GM12864 (cell line): Measurements from ENCODE around the gene PRPF8.

ENCODE experiments used
- DNase-seq: peaks from one replicate; pipeline ENCODE4 v3.0.0-alpha.2; 2011; ENCODE audit warnings: low read depth
- H3K4me3 ChIP-seq: 2 replicates; pipeline ENCODE4 v1.5.1; 2011; ENCODE audit warnings: mild to moderate bottlenecking, low read depth, low read length, control low read depth
- TF ChIP-seq, protein P1 (sequence below): IDR thresholded peaks from 2 replicates; pipeline ENCODE4 v1.5.1; 2011; ENCODE audit warnings: low read depth, mild to moderate bottlenecking, moderate library complexity, low read length, control low read depth, inconsistent platforms; ENCODE audit errors: missing control alignments

PRPF8 gene

GRCh38 chr17:1620486-1620885, 64.2 kb downstream of the PRPF8 start:
- no peak overlapping the region for H3K4me3 ChIP-seq
- TF ChIP-seq, protein P1, sequence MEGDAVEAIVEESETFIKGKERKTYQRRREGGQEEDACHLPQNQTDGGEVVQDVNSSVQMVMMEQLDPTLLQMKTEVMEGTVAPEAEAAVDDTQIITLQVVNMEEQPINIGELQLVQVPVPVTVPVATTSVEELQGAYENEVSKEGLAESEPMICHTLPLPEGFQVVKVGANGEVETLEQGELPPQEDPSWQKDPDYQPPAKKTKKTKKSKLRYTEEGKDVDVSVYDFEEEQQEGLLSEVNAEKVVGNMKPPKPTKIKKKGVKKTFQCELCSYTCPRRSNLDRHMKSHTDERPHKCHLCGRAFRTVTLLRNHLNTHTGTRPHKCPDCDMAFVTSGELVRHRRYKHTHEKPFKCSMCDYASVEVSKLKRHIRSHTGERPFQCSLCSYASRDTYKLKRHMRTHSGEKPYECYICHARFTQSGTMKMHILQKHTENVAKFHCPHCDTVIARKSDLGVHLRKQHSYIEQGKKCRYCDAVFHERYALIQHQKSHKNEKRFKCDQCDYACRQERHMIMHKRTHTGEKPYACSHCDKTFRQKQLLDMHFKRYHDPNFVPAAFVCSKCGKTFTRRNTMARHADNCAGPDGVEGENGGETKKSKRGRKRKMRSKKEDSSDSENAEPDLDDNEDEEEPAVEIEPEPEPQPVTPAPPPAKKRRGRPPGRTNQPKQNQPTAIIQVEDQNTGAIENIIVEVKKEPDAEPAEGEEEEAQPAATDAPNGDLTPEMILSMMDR, result no peak
- no peak for DNase-seq

DNA sequence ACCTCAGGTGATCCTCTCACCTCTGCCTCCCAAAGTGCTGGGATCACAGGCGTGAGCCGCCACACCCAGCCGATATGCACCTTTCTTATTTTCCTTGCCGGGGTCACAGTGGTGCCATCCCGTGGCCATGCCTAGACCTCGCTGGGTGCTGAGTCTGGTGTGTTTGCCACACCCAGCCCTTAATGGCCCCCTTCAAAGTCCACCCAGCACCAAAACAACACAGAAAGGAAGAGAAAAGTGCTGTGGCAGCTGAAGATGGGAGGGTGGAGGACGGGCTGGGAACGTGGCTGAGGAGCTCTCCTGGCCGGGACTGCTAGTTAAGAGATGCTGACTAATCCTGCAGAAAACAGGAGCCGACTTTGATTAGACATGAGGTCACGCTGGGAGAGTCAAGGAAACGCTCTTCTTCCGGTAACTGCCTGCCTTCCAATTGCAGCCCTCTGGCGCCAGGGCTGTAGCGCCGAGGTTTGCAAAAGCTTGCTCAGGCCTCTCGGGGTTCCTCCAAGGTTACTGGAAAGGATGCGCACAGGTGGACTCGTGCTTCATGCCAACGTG, 67.0 kb downstream of the PRPF8 start:
- TF ChIP-seq, protein P1, result no peak
- no peak overlapping the region for H3K4me3 ChIP-seq
- no peak for DNase-seq

- DNase-seq, result no peak
- no peak overlapping the region for H3K4me3 ChIP-seq
- TF ChIP-seq, protein P1, result no peak
Measured at GRCh38 chr17:1616101-1616500, 68.6 kb downstream of the PRPF8 start.

DNA sequence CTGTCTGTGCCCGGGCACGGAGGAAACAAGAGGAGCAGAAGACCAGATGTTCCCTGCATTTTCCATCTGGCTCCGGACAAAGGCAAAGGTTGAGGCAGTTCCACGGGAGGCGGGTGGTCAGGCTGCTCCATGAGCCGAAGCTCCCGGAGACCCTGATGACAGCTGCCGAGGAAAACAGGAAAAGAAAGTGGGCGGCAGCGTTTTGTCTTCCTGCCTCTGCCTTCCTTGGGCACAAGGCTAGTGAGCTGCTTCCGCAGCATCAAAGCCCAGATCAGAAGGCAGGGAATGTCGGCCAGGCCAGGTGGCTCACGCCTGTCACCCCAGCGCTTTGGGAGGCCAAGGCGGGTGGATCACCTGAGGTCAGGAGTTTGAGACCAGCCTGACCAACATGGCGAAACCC, 72.3 kb downstream of the PRPF8 start:
- H3K4me3 ChIP-seq, result no peak overlapping the region
- TF ChIP-seq, protein P1, result no peak
- DNase-seq, result no peak

GRCh38 chr17:1611715-1612114, 73.0 kb downstream of the PRPF8 start:
- TF ChIP-seq, protein P1, result no peak
- no peak for DNase-seq
- no peak overlapping the region for H3K4me3 ChIP-seq

- no peak overlapping the region for H3K4me3 ChIP-seq
- TF ChIP-seq, protein P1, result no peak
- no peak for DNase-seq
Measured at GRCh38 chr17:1608676-1609075, 76.0 kb downstream of the PRPF8 start.

DNA sequence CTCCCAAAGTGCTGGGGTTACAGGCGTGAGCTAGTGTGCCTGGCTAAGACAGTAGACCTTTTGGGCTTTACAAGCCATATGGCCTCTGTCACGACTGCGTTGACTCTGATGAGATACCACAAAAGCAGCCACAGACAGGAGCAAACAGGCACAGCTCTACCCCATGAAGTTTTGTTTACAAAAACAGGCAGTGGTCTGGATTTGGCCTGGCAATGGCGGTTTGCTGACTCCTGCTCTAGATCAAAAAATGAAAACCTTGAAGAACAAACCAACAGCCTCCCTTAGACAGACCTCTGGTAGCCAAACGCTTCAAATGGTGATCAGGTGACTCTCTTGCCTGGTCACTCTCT, 76.7 kb downstream of the PRPF8 start:
- DNase-seq, result no peak
- no peak overlapping the region for H3K4me3 ChIP-seq
- TF ChIP-seq, protein P1, result no peak
